GM12891 (cell line): ENCODE results near the gene MSI2.

Experiments
- DNase-seq: peaks from one replicate; pipeline ENCODE4 v3.0.0; 2011; ENCODE audit warnings: low spot score; ENCODE audit not compliant: insufficient read length
- FAIRE-seq: peaks from 2 replicates; lab custom pipeline; 2011; peaks lifted over from hg19 to GRCh38; lab: Jason Lieb, UNC
- PAX5 ChIP-seq: IDR thresholded peaks from 2 replicates; pipeline ENCODE4 v1.6.1; 2011; ENCODE audit warnings: low read length, moderate library complexity, mild to moderate bottlenecking; ENCODE audit not compliant: insufficient read depth, severe bottlenecking
- POLR2A ChIP-seq: IDR thresholded peaks from 2 replicates; pipeline ENCODE4 v1.6.1; 2011; ENCODE audit warnings: low read depth, low read length, control low read depth
- POLR2AphosphoS5 ChIP-seq: IDR thresholded peaks from 2 replicates; pipeline ENCODE4 v1.6.1; 2011; ENCODE audit warnings: low read depth, low read length, control low read depth
- POU2F2 ChIP-seq: IDR thresholded peaks from 2 replicates; pipeline ENCODE4 v1.6.1; 2011; ENCODE audit warnings: low read depth, mild to moderate bottlenecking, control low read depth, low read length, moderate library complexity
- SPI1 ChIP-seq: IDR thresholded peaks from 2 replicates; pipeline ENCODE4 v1.6.1; 2011; ENCODE audit warnings: low read depth, low read length, control low read depth
- TAF1 ChIP-seq: IDR thresholded peaks from 2 replicates; pipeline ENCODE4 v1.6.1; 2011; ENCODE audit warnings: low read depth, low read length, control low read depth

The MSI2 gene

GRCh38 chr17:57332501-57332900 lies 76.2 kb downstream of the MSI2 start:
- no peak for TF ChIP-seq POLR2A
- no peak for TF ChIP-seq POLR2AphosphoS5
- no peak for TF ChIP-seq TAF1
- TF ChIP-seq SPI1 = no peak
- no peak for DNase-seq
- no peak for FAIRE-seq

- TF ChIP-seq POLR2A (no peak), POLR2AphosphoS5 (no peak), POU2F2 (no peak), PAX5 (no peak), SPI1 (no peak), TAF1 (no peak)
- FAIRE-seq (no peak), DNase-seq (no peak)
Observed at GRCh38 chr17:57335195-57335792, 79.0 kb downstream of the MSI2 start.

- FAIRE-seq = no peak
- TF ChIP-seq POLR2AphosphoS5 (no peak), TAF1 (no peak), SPI1 (no peak), POLR2A (no peak), POU2F2 (no peak), PAX5 (no peak)
- DNase-seq = no peak
Observed at GRCh38 chr17:57337390-57337789, 81.1 kb downstream of the MSI2 start.

- peak; percentile 47 for DNase-seq
- peak; percentile 75 for FAIRE-seq
- TF ChIP-seq PAX5 (no peak), POLR2AphosphoS5 (no peak), SPI1 (peak; percentile 91), TAF1 (no peak), POLR2A (no peak)
Observed at GRCh38 chr17:57338257-57338914, 82.1 kb downstream of the MSI2 start.

GRCh38 chr17:57340160-57340981 lies 84.0 kb downstream of the MSI2 start:
- no peak for FAIRE-seq

GRCh38 chr17:57341611-57342540 lies 85.6 kb downstream of the MSI2 start:
- DNase-seq (no peak), FAIRE-seq (no peak)
- no peak for TF ChIP-seq POLR2AphosphoS5
- no peak for TF ChIP-seq POU2F2

More at GRCh38 chr17:57340160-57340981, 84.0 kb downstream of the MSI2 start:
- TF ChIP-seq PAX5 = no peak
- no peak for TF ChIP-seq SPI1
- no peak for TF ChIP-seq POU2F2
- TF ChIP-seq TAF1 = no peak
- no peak for DNase-seq

- DNase-seq (no peak), FAIRE-seq (no peak)
- TF ChIP-seq POLR2AphosphoS5 (no peak), PAX5 (no peak), POLR2A (no peak), TAF1 (no peak), POU2F2 (no peak), SPI1 (no peak)
Observed at GRCh38 chr17:57342963-57343589, 86.8 kb downstream of the MSI2 start.

GRCh38 chr17:57343717-57344116 lies 87.4 kb downstream of the MSI2 start:
- no peak for TF ChIP-seq TAF1
- no peak for TF ChIP-seq POU2F2
- no peak for TF ChIP-seq SPI1
- no peak for TF ChIP-seq PAX5
- TF ChIP-seq POLR2A = no peak
- no peak for TF ChIP-seq POLR2AphosphoS5
- no peak for DNase-seq
- FAIRE-seq = no peak
